A673 (cell line): Measurements from ENCODE around the gene GEN1. TPM values are rescaled to one million over a fixed set of nuclear protein-coding genes. Genes with fewer than 3 reads are reported as not detected.

Experiments used
- BruUV-seq: library from RNA; stranded (reverse); fragments of 400-500 nt; replicated peaks from 2 replicates; lab custom pipeline; 2021; lab: Mats Ljungman, UMichigan
- CTCF ChIA-PET: fragments of 300-600 bp; sonication (Branson Sonifier 250); formaldehyde crosslinking; loops from one replicate; lab custom pipeline; 2022; ENCODE audit warnings: antibody characterized with exemption; lab: Charles Lee
- POLR2A ChIA-PET: fragments of 300-600 bp; sonication (Branson Sonifier 250); formaldehyde crosslinking; loops from one replicate; lab custom pipeline; 2022; ENCODE audit warnings: antibody characterized with exemption; ENCODE audit not compliant: low non-redundant PET; lab: Charles Lee
- DNase-seq: peaks from one replicate; pipeline ENCODE4 v3.0.0-alpha.2; 2015; ENCODE audit warnings: low spot score
- H3K27ac ChIP-seq: fragments of 200-600 bp; sonication (generic); 2 replicates; pipeline ENCODE4 v1.5.1; 2016; ENCODE audit warnings: mixed run types, low read depth, mild to moderate bottlenecking, mixed read lengths, antibody characterized with exemption, low read length; ENCODE audit not compliant: poor library complexity, severe bottlenecking
- H3K27me3 ChIP-seq: fragments of 200-600 bp; sonication (generic); replicated peaks from 2 replicates; pipeline ENCODE4 v1.6.1; 2017; ENCODE audit warnings: mixed run types, low read depth, mild to moderate bottlenecking, mixed read lengths, antibody characterized with exemption, low read length; ENCODE audit not compliant: insufficient read depth, poor library complexity
- H3K36me3 ChIP-seq: fragments of 200-600 bp; sonication (generic); 2 replicates; pipeline ENCODE4 v1.6.1; 2016; ENCODE audit warnings: mixed run types, mild to moderate bottlenecking, mixed read lengths, antibody characterized with exemption, low read length; ENCODE audit not compliant: insufficient read depth, poor library complexity, severe bottlenecking
- H3K4me1 ChIP-seq: fragments of 200-600 bp; sonication (generic); 2 replicates; pipeline ENCODE4 v1.6.1; 2017; ENCODE audit warnings: mixed run types, mild to moderate bottlenecking, mixed read lengths, antibody characterized with exemption, low read length; ENCODE audit not compliant: insufficient read depth, poor library complexity, severe bottlenecking
- H3K4me3 ChIP-seq: fragments of 200-600 bp; sonication (generic); 2 replicates; pipeline ENCODE4 v1.5.1; 2016; ENCODE audit warnings: low read depth, mixed run types, mild to moderate bottlenecking, mixed read lengths, low read length; ENCODE audit not compliant: poor library complexity, severe bottlenecking
- H3K9me3 ChIP-seq: fragments of 200-600 bp; sonication (generic); 2 replicates; pipeline ENCODE4 v1.6.1; 2016; ENCODE audit warnings: mixed run types, low read depth, mild to moderate bottlenecking, mixed read lengths, antibody characterized with exemption, low read length; ENCODE audit not compliant: poor library complexity, severe bottlenecking
- CTCF ChIP-seq: fragments of 300-800, 200-600 bp; sonication (generic); conservative IDR thresholded peaks from 2 replicates; pipeline ENCODE4 v1.5.1; 2017; ENCODE audit warnings: low read depth, mild to moderate bottlenecking, antibody characterized with exemption, low read length, moderate library complexity, mixed read lengths
- EZH2 ChIP-seq: fragments of 200-600 bp; sonication (generic); IDR thresholded peaks from 2 replicates; pipeline ENCODE4 v1.6.1; 2017; ENCODE audit warnings: borderline replicate concordance, low read depth, mild to moderate bottlenecking, mixed read lengths, antibody characterized with exemption, low read length; ENCODE audit not compliant: poor library complexity, severe bottlenecking
- intact Hi-C: fragments of 100-400 bp; cut with micrococcal nuclease; formaldehyde crosslinking; loops from one replicate; pipeline ENCODE4 v1.10.0; 2022; ENCODE audit not compliant: unreplicated experiment
- total RNA-seq: library from RNA; stranded (reverse); gene quantifications from 2 replicates; pipeline ENCODE4 v1.2.3, GENCODE V29; 2021

Gene GEN1
- total RNA-seq, 1 experiment from 2014 or later = 33.6 TPM

DNA sequence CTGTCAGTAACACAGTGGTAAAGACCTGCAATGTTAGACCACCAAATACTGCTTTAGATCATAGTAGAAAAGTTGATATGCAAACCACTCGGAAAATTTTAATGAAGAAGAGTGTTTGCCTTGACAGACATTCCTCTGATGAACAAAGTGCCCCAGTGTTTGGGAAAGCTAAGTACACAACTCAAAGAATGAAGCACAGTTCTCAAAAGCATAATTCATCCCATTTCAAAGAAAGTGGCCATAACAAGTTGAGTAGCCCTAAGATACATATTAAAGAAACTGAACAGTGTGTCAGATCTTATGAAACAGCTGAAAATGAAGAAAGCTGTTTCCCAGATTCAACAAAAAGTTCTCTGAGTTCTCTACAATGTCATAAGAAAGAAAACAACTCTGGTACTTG lies 27.5 kb downstream of the GEN1 start:
- Histone ChIP-seq H3K27ac (no peak overlapping the region), H3K9me3 (no peaks in the 10 kb centered on the region), H3K36me3 (peaks cover 21% of the 10 kb centered on the region), H3K27me3 (no peaks in the 10 kb centered on the region), H3K4me1 (no peaks in the 10 kb centered on the region), H3K4me3 (no peak overlapping the region)
- TSS peak; percentile 2 for BruUV-seq
- no peak for DNase-seq
- ChIA-PET CTCF (no interaction called here), POLR2A (no interaction called here)
- TF ChIP-seq EZH2 = no peak
- no peak for TF ChIP-seq CTCF
- intact Hi-C loops = no loop called here

- intact Hi-C loops = no loop called here
- no TSS peak for BruUV-seq
- TF ChIP-seq CTCF = no peak
- Histone ChIP-seq H3K27me3 (no peaks in the 10 kb centered on the region), H3K9me3 (no peaks in the 10 kb centered on the region), H3K4me1 (no peaks in the 10 kb centered on the region), H3K4me3 (no peak overlapping the region), H3K36me3 (peaks cover 2% of the 10 kb centered on the region), H3K27ac (no peak overlapping the region)
- DNase-seq = no peak
- ChIA-PET CTCF (no interaction called here), POLR2A (no interaction called here)
Observed at GRCh38 chr2:17786727-17787126, 32.8 kb downstream of the GEN1 start.

DNA sequence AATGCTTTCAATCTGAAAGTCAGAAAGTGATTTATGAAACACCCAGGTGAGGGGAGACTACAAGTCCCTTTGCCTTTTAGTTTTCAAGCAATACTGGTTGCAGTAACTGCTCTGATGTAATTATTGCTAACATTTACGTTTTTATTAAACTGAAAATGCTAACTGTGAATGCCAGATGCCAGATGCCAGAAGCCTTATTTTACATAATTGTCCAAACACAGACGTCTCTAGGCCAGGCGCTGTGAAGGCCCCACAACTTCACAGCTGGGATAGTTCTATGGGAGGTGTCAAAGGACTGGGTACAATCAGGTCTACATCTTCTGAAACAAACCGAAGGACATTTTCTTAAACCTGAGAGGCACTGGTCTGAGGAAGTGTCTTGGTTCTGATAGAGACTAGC lies 34.8 kb downstream of the GEN1 start:
- Histone ChIP-seq H3K27me3 (no peaks in the 10 kb centered on the region), H3K9me3 (no peaks in the 10 kb centered on the region), H3K27ac (no peak overlapping the region), H3K36me3 (no peaks in the 10 kb centered on the region), H3K4me3 (no peak overlapping the region), H3K4me1 (no peaks in the 10 kb centered on the region)
- no TSS peak for BruUV-seq
- intact Hi-C loops = no loop called here
- DNase-seq = no peak
- ChIA-PET CTCF (no interaction called here), POLR2A (interaction anchor here (0.5 kb wide), 1 partner anchor 202 kb away, joined by 5 read pairs; no protein-coding TSS in a partner anchor)
- TF ChIP-seq CTCF (no peak), EZH2 (no peak)
